ENCODE results near the gene MORN1.

- TF ChIP-seq CTCF (optimal IDR thresholded peaks at IDR 0.05 in 1 of 3, IDR thresholded peaks at IDR 0.05 in 1 of 3, conservative IDR thresholded peaks at IDR 0.05 in 1 of 3; ENCODE audit: extremely low read depth in 1 of 3, insufficient read depth in 2 of 3, low read length in 3 of 3): no peak
- no peak for TF ChIP-seq EZH2 (IDR thresholded peaks at IDR 0.05; ENCODE audit: low read length)
These were observed 113.4 kb downstream of the MORN1 start for GRCh38 chr1:2277741-2278488.
